Gastroesophageal sphincter (tissue), 4 donors: ENCODE measurements around the gene SH3PXD2A. TPM values are rescaled to one million over a fixed set of nuclear protein-coding genes. Genes with fewer than 3 reads are reported as not detected.
A peak's percentile ranks its signal among the peaks of the same experiment; 100 is the strongest.

Source experiments
- ATAC-seq: fragments of 150-250 bp; one replicate; pipeline ENCODE4 v1.9.1; 2016; ENCODE audit warnings: mild to moderate bottlenecking, moderate library complexity
- H3K27ac ChIP-seq, 4 donors: fragments of 200-600 bp; sonication (generic) in 3 of 4; 1 replicate in 3 of 4; 2 replicates in 1 of 4; pipeline ENCODE4 v1.5.1; 2016 to 2019
- H3K27me3 ChIP-seq: fragments of 200-600 bp; sonication (generic); one replicate; pipeline ENCODE4 v1.5.1; 2019
- H3K36me3 ChIP-seq, 2 donors: fragments of 200-600 bp; sonication (generic); one replicate each; pipeline ENCODE4 v1.5.1; 2019; ENCODE audit warnings: control low read depth in 1 of 2
- H3K4me1 ChIP-seq, 3 donors: fragments of 200-600 bp; sonication (generic); 1 replicate in 2 of 3; 2 replicates in 1 of 3; pipeline ENCODE4 v1.5.1; 2016 to 2019; ENCODE audit warnings: control low read depth in 2 of 3
- H3K4me3 ChIP-seq, 2 donors: fragments of 200-600 bp; sonication (generic); one replicate each; pipeline ENCODE4 v1.5.1; 2019; ENCODE audit warnings: mild to moderate bottlenecking in 1 of 2, moderate library complexity in 1 of 2
- H3K9me3 ChIP-seq, 3 donors: fragments of 200-600 bp; sonication (generic); one replicate each; pipeline ENCODE4 v1.5.1; 2017 to 2019; ENCODE audit warnings: control low read depth in 2 of 3
- CTCF ChIP-seq, 4 experiments: fragments of 200-600 bp in 2 of 4; fragments of 450-650 bp in 2 of 4; sonication (generic) in 1 of 4; IDR thresholded peaks; one replicate each; pipeline ENCODE4 v1.5.1; 2017 to 2019; ENCODE audit warnings: antibody characterized with exemption in 4 of 4, mild to moderate bottlenecking in 2 of 4, moderate library complexity in 2 of 4
- EP300 ChIP-seq: sonication (generic); formaldehyde crosslinking; IDR thresholded peaks from one replicate; pipeline ENCODE4 v1.6.1; 2017; ENCODE audit warnings: antibody characterized with exemption, mild to moderate bottlenecking
- POLR2A ChIP-seq, 2 donors: fragments of 450-650 bp; IDR thresholded peaks; one replicate each; pipeline ENCODE4 v1.6.1; 2017; ENCODE audit warnings: antibody characterized with exemption in 2 of 2, mild to moderate bottlenecking in 2 of 2, moderate library complexity in 1 of 2
- POLR2AphosphoS5 ChIP-seq: sonication (generic); formaldehyde crosslinking; IDR thresholded peaks from one replicate; pipeline ENCODE4 v1.6.1; 2017; ENCODE audit warnings: antibody characterized with exemption
- WGBS, 2 donors: methylation state at CpG; one replicate each; pipeline ENCODE4 v1.1.5; 2018; ENCODE audit warnings: low coverage in 1 of 2; 5-methylcytosine and 5-hydroxymethylcytosine counted together
- total RNA-seq, 4 donors: library from RNA; depleted of rRNA; stranded (reverse); fragments of >200 nt; gene quantifications; one replicate each; pipeline ENCODE4 v1.1.0, GENCODE V29; 2016

Gene SH3PXD2A
- total RNA-seq, 4 donors from 2014 or later = 31.2 to 65.2 (median 39.5) TPM

- no peak overlapping the region for H3K4me3 ChIP-seq
- whole genome bisulfite sequencing, 2 donors = no CpG with 5 or more reads among the region's 4 CpGs
- H3K36me3 ChIP-seq = no peaks in the 10 kb centered on the region
- H3K9me3 ChIP-seq = no peaks in the 10 kb centered on the region
- H3K27ac ChIP-seq = peak overlapping the region in 1 of 4 donors; percentile 23
- TF ChIP-seq POLR2AphosphoS5 (no peak), POLR2A (IDR thresholded peaks at IDR 0.05) (no peak), EP300 (no peak), CTCF (IDR thresholded peaks at IDR 0.05) (no peak)
- no peaks in the 10 kb centered on the region for H3K27me3 ChIP-seq
- peaks cover 0 to 28% (median 11%) of the 10 kb centered on the region in 3 donors for H3K4me1 ChIP-seq
- no peak for ATAC-seq
Observed at GRCh38 chr10:103683851-103684250, 171.5 kb downstream of the SH3PXD2A start.

GRCh38 chr10:103682631-103683030, 172.7 kb downstream of the SH3PXD2A start:
- 75 to 77% methylated on average over 7 to 8 of the region's 12 CpGs for WGBS, 2 donors

GRCh38 chr10:103681617-103682399, 173.6 kb downstream of the SH3PXD2A start:
- TF ChIP-seq POLR2AphosphoS5 (no peak), POLR2A (IDR thresholded peaks at IDR 0.05) (no peak), EP300 (no peak), CTCF (IDR thresholded peaks at IDR 0.05) (no peak)
- peak overlapping the region in 2 of 4 donors; percentile 10 to 82 for H3K27ac ChIP-seq
- H3K27me3 ChIP-seq = no peaks in the 10 kb centered on the region
- H3K4me3 ChIP-seq = no peak overlapping the region
- no peak for ATAC-seq
- no peaks in the 10 kb centered on the region for H3K9me3 ChIP-seq
- 71 to 90% methylated on average over 2 to 5 of the region's 29 CpGs for WGBS, 2 donors
- H3K36me3 ChIP-seq = no peaks in the 10 kb centered on the region
- H3K4me1 ChIP-seq = peaks cover 0 to 48% (median 22%) of the 10 kb centered on the region in 3 donors

More at GRCh38 chr10:103682631-103683030, 172.7 kb downstream of the SH3PXD2A start:
- Histone ChIP-seq H3K36me3 (no peaks in the 10 kb centered on the region), H3K4me3 (no peak overlapping the region), H3K27ac (peak overlapping the region in 1 of 4 donors; percentile 82), H3K4me1 (peaks cover 0 to 40% (median 21%) of the 10 kb centered on the region in 3 donors), H3K9me3 (no peaks in the 10 kb centered on the region), H3K27me3 (no peaks in the 10 kb centered on the region)
- no peak for ATAC-seq
- no peak for TF ChIP-seq CTCF (IDR thresholded peaks at IDR 0.05)
- TF ChIP-seq POLR2A (IDR thresholded peaks at IDR 0.05) = no peak

GRCh38 chr10:103680869-103681236, 174.5 kb downstream of the SH3PXD2A start:
- ATAC-seq = no peak
- H3K4me3 ChIP-seq = no peak overlapping the region
- peaks cover 0 to 51% (median 20%) of the 10 kb centered on the region in 3 donors for H3K4me1 ChIP-seq
- no peaks in the 10 kb centered on the region for H3K27me3 ChIP-seq
- H3K36me3 ChIP-seq = no peaks in the 10 kb centered on the region
- WGBS, 2 donors = 67 to 91% methylated on average over 4 of the region's 6 CpGs
- TF ChIP-seq EP300 (no peak), POLR2AphosphoS5 (no peak), POLR2A (IDR thresholded peaks at IDR 0.05) (no peak), CTCF (IDR thresholded peaks at IDR 0.05) (no peak)
- H3K27ac ChIP-seq = peak overlapping the region in 1 of 4 donors; percentile 82
- H3K9me3 ChIP-seq = no peaks in the 10 kb centered on the region
